SU-DHL-6 (cell line): Measurements from ENCODE around the gene ITPKB.

Experiments
- EZH2phosphoT487 ChIP-seq: fragments of 200-600 bp; sonication (generic), shearing (Covaris generic); conservative IDR thresholded peaks from 2 replicates; pipeline ENCODE4 v1.6.1; 2018; ENCODE audit warnings: mild to moderate bottlenecking, antibody characterized with exemption, low read length, moderate library complexity, mixed read lengths
- TF ChIP-seq, protein P1 (sequence below): fragments of 200-600 bp; sonication (generic); IDR thresholded peaks from one replicate; pipeline ENCODE4 v1.5.1; 2017; ENCODE audit warnings: antibody characterized with exemption, mild to moderate bottlenecking, low read length, moderate library complexity; ENCODE audit not compliant: insufficient read depth, poor library complexity, severe bottlenecking

DNA sequence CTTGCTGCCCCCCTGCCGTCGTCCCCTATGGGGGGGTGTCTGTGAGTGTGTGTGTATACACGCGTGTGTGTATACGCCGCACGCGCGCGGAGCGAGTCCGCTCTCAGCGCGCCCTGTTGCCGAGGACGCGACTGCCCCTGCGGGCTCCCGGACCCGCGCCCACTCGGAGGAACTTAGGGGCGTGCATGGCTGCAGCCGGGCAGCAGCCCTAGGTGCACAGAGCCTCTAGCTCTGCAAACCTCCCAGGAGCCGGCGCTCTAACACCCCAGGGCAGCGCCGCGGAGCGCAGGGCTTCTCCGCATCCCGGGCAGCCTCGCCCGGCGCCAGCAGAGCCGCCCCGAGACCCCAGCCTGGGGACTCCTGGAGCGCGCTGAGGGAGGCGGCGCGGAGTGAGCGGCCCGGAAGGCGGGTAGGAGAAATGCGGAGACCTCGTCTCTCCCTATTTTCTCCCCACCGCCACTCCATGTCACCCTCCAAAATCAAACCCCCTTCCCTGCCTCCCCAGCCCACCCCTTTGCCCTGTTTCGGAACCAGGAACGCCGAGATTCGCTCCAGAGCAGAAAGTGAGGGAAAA, 574 bp downstream of the ITPKB start:
- TF ChIP-seq EZH2phosphoT487, result no peak
- TF ChIP-seq, protein P1, sequence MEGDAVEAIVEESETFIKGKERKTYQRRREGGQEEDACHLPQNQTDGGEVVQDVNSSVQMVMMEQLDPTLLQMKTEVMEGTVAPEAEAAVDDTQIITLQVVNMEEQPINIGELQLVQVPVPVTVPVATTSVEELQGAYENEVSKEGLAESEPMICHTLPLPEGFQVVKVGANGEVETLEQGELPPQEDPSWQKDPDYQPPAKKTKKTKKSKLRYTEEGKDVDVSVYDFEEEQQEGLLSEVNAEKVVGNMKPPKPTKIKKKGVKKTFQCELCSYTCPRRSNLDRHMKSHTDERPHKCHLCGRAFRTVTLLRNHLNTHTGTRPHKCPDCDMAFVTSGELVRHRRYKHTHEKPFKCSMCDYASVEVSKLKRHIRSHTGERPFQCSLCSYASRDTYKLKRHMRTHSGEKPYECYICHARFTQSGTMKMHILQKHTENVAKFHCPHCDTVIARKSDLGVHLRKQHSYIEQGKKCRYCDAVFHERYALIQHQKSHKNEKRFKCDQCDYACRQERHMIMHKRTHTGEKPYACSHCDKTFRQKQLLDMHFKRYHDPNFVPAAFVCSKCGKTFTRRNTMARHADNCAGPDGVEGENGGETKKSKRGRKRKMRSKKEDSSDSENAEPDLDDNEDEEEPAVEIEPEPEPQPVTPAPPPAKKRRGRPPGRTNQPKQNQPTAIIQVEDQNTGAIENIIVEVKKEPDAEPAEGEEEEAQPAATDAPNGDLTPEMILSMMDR, result no peak
